Testis (tissue), 2 donors: ENCODE results near the gene GPR152.

Experiments used
- CTCF ChIP-seq, 3 experiments: fragments of 450-650 bp in 2 of 3; fragments of 200-600 bp in 1 of 3; sonication (generic) in 1 of 3; IDR thresholded peaks; one replicate each; pipeline ENCODE4 v1.5.1; 2016 to 2019; ENCODE audit warnings: antibody characterized with exemption in 3 of 3, mild to moderate bottlenecking in 2 of 3, moderate library complexity in 1 of 3
- POLR2A ChIP-seq: fragments of 450-650 bp; IDR thresholded peaks from one replicate; pipeline ENCODE4 v1.6.1; 2017; ENCODE audit warnings: antibody characterized with exemption, mild to moderate bottlenecking, moderate library complexity

- TF ChIP-seq CTCF (IDR thresholded peaks at IDR 0.05) (no peak), POLR2A (no peak)
These were observed 912 bp downstream of the GPR152 start for GRCh38 chr11:67451658-67451976.
